ENCODE measurements around the gene EPN2.
"Not testable (repeated sequence)": the region's sequence is repeated elsewhere in the genome, so short reads cannot be mapped to it uniquely, and the experiment has no call there.

Gene EPN2

GRCh38 chr17:19220195-19220594 is 17.0 kb upstream of the EPN2 start:
- H4K91ac ChIP-seq (ENCODE audit: low read length); H3K4ac ChIP-seq (ENCODE audit: low read depth in 1 of 2, low read length in 2 of 2); H3K27me3 ChIP-seq (ENCODE audit: control insufficient read depth in 1 of 2, insufficient read depth in 1 of 2, low read length in 2 of 2); H2BK5ac ChIP-seq (ENCODE audit: low read depth, low read length, poor library complexity, severe bottlenecking); H2BK12ac ChIP-seq (ENCODE audit: low read length in 2 of 2); H3K4me3 ChIP-seq (ENCODE audit: insufficient read depth in 1 of 2, low read depth in 1 of 2, low read length in 2 of 2); H3K9me3 ChIP-seq (ENCODE audit: control insufficient read depth, low read length); H3K4me1 ChIP-seq (ENCODE audit: control insufficient read depth, insufficient read depth, low read depth, low read length); H2BK120ac ChIP-seq (ENCODE audit: low read depth, low read length); DNase-seq; H3K36me3 ChIP-seq (ENCODE audit: control insufficient read depth in 1 of 2, insufficient read depth in 2 of 2, low read depth in 1 of 2, low read length in 2 of 2); H2BK15ac ChIP-seq (ENCODE audit: low read depth, poor library complexity, severe bottlenecking); H3K9ac ChIP-seq (ENCODE audit: low read length); H4K8ac ChIP-seq (ENCODE audit: low read length); H3K27ac ChIP-seq (ENCODE audit: low read length, poor library complexity, severe bottlenecking); H3K18ac ChIP-seq (ENCODE audit: low read depth in 1 of 2, low read length in 2 of 2); H3K79me1 ChIP-seq (replicated peaks; ENCODE audit: low read length, poor library complexity, severe bottlenecking); H3K14ac ChIP-seq (ENCODE audit: low read length in 2 of 2); H2AK5ac ChIP-seq (ENCODE audit: low read length, severe bottlenecking); H2AFZ ChIP-seq (ENCODE audit: low read depth, low read length); H3K4me2 ChIP-seq (ENCODE audit: low read length, poor library complexity, severe bottlenecking); H3K23ac ChIP-seq (ENCODE audit: low read length in 2 of 2): not testable (repeated sequence)
- no CpG with 5 or more reads among the region's 8 CpGs for WGBS

GRCh38 chr17:19226610-19227588 is 10.3 kb upstream of the EPN2 start:
- H2AFZ ChIP-seq (ENCODE audit: low read depth, low read length); H2BK12ac ChIP-seq (ENCODE audit: low read length in 2 of 2); H2BK120ac ChIP-seq (ENCODE audit: low read depth, low read length); H3K27ac ChIP-seq (ENCODE audit: low read length, poor library complexity, severe bottlenecking); H3K4me2 ChIP-seq (ENCODE audit: low read length, poor library complexity, severe bottlenecking); H3K36me3 ChIP-seq (ENCODE audit: control insufficient read depth in 1 of 2, insufficient read depth in 2 of 2, low read depth in 1 of 2, low read length in 2 of 2); H2BK15ac ChIP-seq (ENCODE audit: low read depth, poor library complexity, severe bottlenecking); H3K4me1 ChIP-seq (ENCODE audit: control insufficient read depth, insufficient read depth, low read depth, low read length); H3K23ac ChIP-seq (ENCODE audit: low read length in 2 of 2); DNase-seq; H3K79me1 ChIP-seq (replicated peaks; ENCODE audit: low read length, poor library complexity, severe bottlenecking); H2BK5ac ChIP-seq (ENCODE audit: low read depth, low read length, poor library complexity, severe bottlenecking); H3K18ac ChIP-seq (ENCODE audit: low read depth in 1 of 2, low read length in 2 of 2); H3K9ac ChIP-seq (ENCODE audit: low read length); H4K91ac ChIP-seq (ENCODE audit: low read length); H3K27me3 ChIP-seq (ENCODE audit: control insufficient read depth in 1 of 2, insufficient read depth in 1 of 2, low read length in 2 of 2); H3K4me3 ChIP-seq (ENCODE audit: insufficient read depth in 1 of 2, low read depth in 1 of 2, low read length in 2 of 2); H2AK5ac ChIP-seq (ENCODE audit: low read length, severe bottlenecking); H4K8ac ChIP-seq (ENCODE audit: low read length); H3K14ac ChIP-seq (ENCODE audit: low read length in 2 of 2); H3K9me3 ChIP-seq (ENCODE audit: control insufficient read depth, low read length); H3K4ac ChIP-seq (ENCODE audit: low read depth in 1 of 2, low read length in 2 of 2): not testable (repeated sequence)
- WGBS: no CpG with 5 or more reads among the region's 12 CpGs

- H3K18ac ChIP-seq (ENCODE audit: low read depth in 1 of 2, low read length in 2 of 2); H2AFZ ChIP-seq (ENCODE audit: low read depth, low read length); H3K9ac ChIP-seq (ENCODE audit: low read length); DNase-seq; H3K27me3 ChIP-seq (ENCODE audit: control insufficient read depth in 1 of 2, insufficient read depth in 1 of 2, low read length in 2 of 2); H3K79me1 ChIP-seq (replicated peaks; ENCODE audit: low read length, poor library complexity, severe bottlenecking); H3K9me3 ChIP-seq (ENCODE audit: control insufficient read depth, low read length); H2BK120ac ChIP-seq (ENCODE audit: low read depth, low read length); H3K4me3 ChIP-seq (ENCODE audit: insufficient read depth in 1 of 2, low read depth in 1 of 2, low read length in 2 of 2); H3K36me3 ChIP-seq (ENCODE audit: control insufficient read depth in 1 of 2, insufficient read depth in 2 of 2, low read depth in 1 of 2, low read length in 2 of 2); H4K91ac ChIP-seq (ENCODE audit: low read length); H3K27ac ChIP-seq (ENCODE audit: low read length, poor library complexity, severe bottlenecking); H2BK12ac ChIP-seq (ENCODE audit: low read length in 2 of 2); H3K4me1 ChIP-seq (ENCODE audit: control insufficient read depth, insufficient read depth, low read depth, low read length); H2BK5ac ChIP-seq (ENCODE audit: low read depth, low read length, poor library complexity, severe bottlenecking); H4K8ac ChIP-seq (ENCODE audit: low read length); H3K4ac ChIP-seq (ENCODE audit: low read depth in 1 of 2, low read length in 2 of 2); H3K14ac ChIP-seq (ENCODE audit: low read length in 2 of 2); H3K23ac ChIP-seq (ENCODE audit: low read length in 2 of 2); H2AK5ac ChIP-seq (ENCODE audit: low read length, severe bottlenecking); H2BK15ac ChIP-seq (ENCODE audit: low read depth, poor library complexity, severe bottlenecking); H3K4me2 ChIP-seq (ENCODE audit: low read length, poor library complexity, severe bottlenecking): not testable (repeated sequence)
- WGBS: no CpG with 5 or more reads among the region's 6 CpGs
These were observed 2.5 kb upstream of the EPN2 start for GRCh38 chr17:19234676-19235075.

- not testable (repeated sequence) for H3K18ac ChIP-seq (ENCODE audit: low read depth in 1 of 2, low read length in 2 of 2); H3K23ac ChIP-seq (ENCODE audit: low read length in 2 of 2); H3K4me2 ChIP-seq (ENCODE audit: low read length, poor library complexity, severe bottlenecking); H3K14ac ChIP-seq (ENCODE audit: low read length in 2 of 2); H2BK15ac ChIP-seq (ENCODE audit: low read depth, poor library complexity, severe bottlenecking); H3K36me3 ChIP-seq (ENCODE audit: control insufficient read depth in 1 of 2, insufficient read depth in 2 of 2, low read depth in 1 of 2, low read length in 2 of 2); H4K8ac ChIP-seq (ENCODE audit: low read length); H3K4me3 ChIP-seq (ENCODE audit: insufficient read depth in 1 of 2, low read depth in 1 of 2, low read length in 2 of 2); H2AK5ac ChIP-seq (ENCODE audit: low read length, severe bottlenecking); H2BK120ac ChIP-seq (ENCODE audit: low read depth, low read length); H2AFZ ChIP-seq (ENCODE audit: low read depth, low read length); H3K4me1 ChIP-seq (ENCODE audit: control insufficient read depth, insufficient read depth, low read depth, low read length); H2BK12ac ChIP-seq (ENCODE audit: low read length in 2 of 2); H3K9me3 ChIP-seq (ENCODE audit: control insufficient read depth, low read length); H2BK5ac ChIP-seq (ENCODE audit: low read depth, low read length, poor library complexity, severe bottlenecking); H3K4ac ChIP-seq (ENCODE audit: low read depth in 1 of 2, low read length in 2 of 2); H3K27ac ChIP-seq (ENCODE audit: low read length, poor library complexity, severe bottlenecking); H3K9ac ChIP-seq (ENCODE audit: low read length); DNase-seq; H3K27me3 ChIP-seq (ENCODE audit: control insufficient read depth in 1 of 2, insufficient read depth in 1 of 2, low read length in 2 of 2); H4K91ac ChIP-seq (ENCODE audit: low read length); H3K79me1 ChIP-seq (replicated peaks; ENCODE audit: low read length, poor library complexity, severe bottlenecking)
- no CpG with 5 or more reads among the region's 32 CpGs for WGBS
These were observed 621 bp upstream of the EPN2 start for GRCh38 chr17:19236351-19237138.

Measured in mesenchymal stem cell (in vitro differentiated cells and primary cell).